Esophagus muscularis mucosa (tissue), 4 donors: Measurements from ENCODE around the gene HRNR.

Experiments
- CTCF ChIP-seq, 3 experiments: fragments of 200-600 bp in 2 of 3; fragments of 450-650 bp in 1 of 3; sonication (generic) in 2 of 3; IDR thresholded peaks; one replicate each; pipeline ENCODE4 v1.5.1; 2017 to 2019; ENCODE audit warnings: antibody characterized with exemption in 3 of 3, mild to moderate bottlenecking in 2 of 3, moderate library complexity in 1 of 3
- EP300 ChIP-seq: sonication (generic); formaldehyde crosslinking; IDR thresholded peaks from one replicate; pipeline ENCODE4 v1.6.1; 2017; ENCODE audit warnings: antibody characterized with exemption
- POLR2A ChIP-seq: fragments of 450-650 bp; IDR thresholded peaks from one replicate; pipeline ENCODE4 v1.6.1; 2017; ENCODE audit warnings: antibody characterized with exemption, moderate library complexity, mild to moderate bottlenecking, low read depth

GRCh38 chr1:152166966-152167365, 57.0 kb downstream of the HRNR start:
- no peak for TF ChIP-seq CTCF (IDR thresholded peaks at IDR 0.05)
- no peak for TF ChIP-seq EP300
- no peak for TF ChIP-seq POLR2A
